Prostate gland (tissue), 2 donors: ENCODE measurements around the gene RNU1-1.

Experiments used
- CTCF ChIP-seq, 4 experiments: fragments of 200-600 bp in 2 of 4; fragments of 450-650 bp in 2 of 4; sonication (generic) in 2 of 4; IDR thresholded peaks; 1 replicate in 3 of 4; 2 replicates in 1 of 4; pipeline ENCODE4 v1.5.1; 2016 to 2019; ENCODE audit warnings: antibody characterized with exemption in 4 of 4, mild to moderate bottlenecking in 2 of 4, moderate library complexity in 2 of 4
- POLR2A ChIP-seq: fragments of 450-650 bp; IDR thresholded peaks from one replicate; pipeline ENCODE4 v1.6.1; 2016; ENCODE audit warnings: antibody characterized with exemption, mild to moderate bottlenecking
- POLR2AphosphoS5 ChIP-seq: sonication (generic); formaldehyde crosslinking; IDR thresholded peaks from one replicate; pipeline ENCODE4 v1.6.1; 2017; ENCODE audit warnings: antibody characterized with exemption

DNA sequence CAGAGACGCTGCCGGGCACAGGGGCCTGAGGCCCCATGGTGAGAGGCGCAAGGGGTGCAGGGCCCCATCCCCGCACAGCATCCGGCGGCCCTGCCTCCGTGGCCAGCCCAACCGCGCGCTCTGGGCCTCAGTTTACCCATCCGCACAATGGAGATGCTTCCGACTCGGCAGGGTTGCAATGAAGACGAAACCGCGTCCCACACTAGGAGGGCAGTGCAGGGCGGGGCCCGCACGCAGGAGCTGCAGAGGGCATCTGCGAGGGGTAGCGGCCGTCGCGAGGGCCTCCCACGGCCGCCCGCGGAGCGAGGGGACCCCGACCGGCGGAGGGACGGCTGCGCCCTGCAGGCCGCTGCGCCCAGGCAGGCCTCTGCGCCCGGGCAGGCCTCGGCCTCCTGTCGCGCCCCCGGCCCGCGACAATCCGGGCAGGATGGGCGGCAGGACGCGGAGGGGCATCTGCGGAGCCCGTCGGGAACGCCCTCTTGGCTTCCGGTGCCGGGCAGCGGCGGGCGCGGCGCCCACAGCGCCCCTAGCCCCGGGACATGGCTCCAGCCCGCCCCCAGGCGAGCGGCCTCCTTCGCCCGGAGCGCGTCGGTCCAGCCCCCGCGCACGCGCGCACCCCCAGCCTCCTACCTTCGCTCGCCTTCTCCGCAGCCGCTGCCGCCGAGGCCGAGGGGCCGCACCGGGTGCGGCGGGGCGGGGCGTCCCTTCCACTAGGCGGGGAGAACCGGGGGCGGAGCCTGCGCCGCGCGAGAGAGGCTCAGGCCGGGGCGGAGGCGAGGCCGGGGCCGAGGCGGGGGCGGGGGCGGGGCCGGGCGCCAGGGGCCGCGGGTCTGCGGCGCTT is 15.3 kb downstream of the RNU1-1 start:
- TF ChIP-seq CTCF (IDR thresholded peaks at IDR 0.05) (peak in 3 of 4 experiments; percentile 18 to 42 (median 29)), POLR2A (peak; percentile 52), POLR2AphosphoS5 (peak; percentile 30)
